HepG2 (cell line): Measurements from ENCODE around the gene MCC. TPM values are rescaled to one million over a fixed set of nuclear protein-coding genes. Genes with fewer than 3 reads are reported as not detected.

Source experiments
- CBX5 ChIP-seq: sonication (generic); formaldehyde crosslinking; IDR thresholded peaks from 2 replicates; pipeline ENCODE4 v1.4.0; 2020; ENCODE audit warnings: missing genetic modification reagents, borderline replicate concordance
- CEBPZ ChIP-seq: IDR thresholded peaks from 2 replicates; pipeline ENCODE4 v1.6.1; 2012; ENCODE audit warnings: low read length, improper control_type of control experiment
- CHD4 ChIP-seq: fragments of 200-600 bp; sonication (generic); IDR thresholded peaks from 2 replicates; pipeline ENCODE4 v1.7.0; 2017; ENCODE audit warnings: mild to moderate bottlenecking, low read length, borderline replicate concordance
- HNF4A ChIP-seq: sonication (generic); formaldehyde crosslinking; IDR thresholded peaks from 2 replicates; pipeline ENCODE4 v1.4.0; 2020; ENCODE audit warnings: missing genetic modification reagents
- KMT2B ChIP-seq: IDR thresholded peaks from 2 replicates; pipeline ENCODE4 v1.6.1; 2016; ENCODE audit warnings: missing genetic modification reagents, missing compliant biosample characterization
- MTERF4 ChIP-seq: sonication (generic); formaldehyde crosslinking; IDR thresholded peaks from 2 replicates; pipeline ENCODE4 v1.8.0; 2023; ENCODE audit warnings: mild to moderate bottlenecking, missing genetic modification reagents
- NR2F6 ChIP-seq, 2 experiments: IDR thresholded peaks; 2 replicates each; pipeline ENCODE4 v1.6.1; 2016; ENCODE audit warnings: antibody characterized with exemption in 1 of 2, mild to moderate bottlenecking in 1 of 2
- PAF1 ChIP-seq: IDR thresholded peaks from 2 replicates; pipeline ENCODE4 v1.6.1; 2016; ENCODE audit warnings: missing genetic modification reagents, missing compliant biosample characterization
- RCOR2 ChIP-seq: IDR thresholded peaks from 2 replicates; pipeline ENCODE4 v1.6.1; 2016; ENCODE audit warnings: missing biosample characterization, missing genetic modification reagents
- RXRA ChIP-seq: sonication (generic); formaldehyde crosslinking; IDR thresholded peaks from 2 replicates; pipeline ENCODE4 v1.5.1; 2020; ENCODE audit warnings: missing genetic modification reagents
- SUZ12 ChIP-seq: fragments of 150-350 bp; IDR thresholded peaks from 2 replicates; pipeline ENCODE4 v1.6.1; 2014; ENCODE audit warnings: low read depth, low read length
- TOE1 ChIP-seq: sonication (generic); formaldehyde crosslinking; IDR thresholded peaks from 2 replicates; pipeline ENCODE4 v1.4.0; 2020; ENCODE audit warnings: mild to moderate bottlenecking, missing genetic modification reagents
- ZNF121 ChIP-seq: sonication (generic); formaldehyde crosslinking; IDR thresholded peaks from 2 replicates; pipeline ENCODE4 v1.5.0; 2020; ENCODE audit warnings: mild to moderate bottlenecking, missing genetic modification reagents
- polyA plus RNA-seq, 8 experiments: library from polyadenylated mRNA; depleted of rRNA in 3 of 8; stranded (reverse) in 7 of 8; unstranded in 1 of 8; fragments of >200 nt; fragmentation: Illumina TruSeq in 4 of 8; extraction: Trizol in 4 of 8; gene quantifications; 2 replicates each; pipeline versions ENCODE4 v1.2.1 to v1.2.3, GENCODE V29; 2011 to 2016; ENCODE audit warnings: low read depth in 4 of 8, missing spikeins in 1 of 8, mixed read lengths in 1 of 8; ENCODE audit not compliant: insufficient read depth in 1 of 8
- total RNA-seq, 5 experiments: library from RNA; depleted of rRNA; stranded (reverse); fragments of >200 nt; fragmentation: Illumina TruSeq; extraction: Trizol; gene quantifications; 2 replicates each; pipeline ENCODE4 v1.2.3, GENCODE V29; 2016; ENCODE audit warnings: low read depth in 1 of 5
- TF ChIP-seq, protein P1 (sequence below): sonication (generic); formaldehyde crosslinking; IDR thresholded peaks from 2 replicates; pipeline ENCODE4 v1.8.0; 2022; ENCODE audit warnings: mild to moderate bottlenecking, missing genetic modification reagents, borderline replicate concordance

The MCC gene
- total and polyA plus RNA-seq, 2 of the 13 experiments (the other 11 are each of a cell fraction or from before 2014, with no cell fraction given), result 0.55 to 2.4 TPM

GRCh38 chr5:113002423-113002822 lies 485.8 kb downstream of the MCC start (continued):
- TF ChIP-seq, protein P1, sequence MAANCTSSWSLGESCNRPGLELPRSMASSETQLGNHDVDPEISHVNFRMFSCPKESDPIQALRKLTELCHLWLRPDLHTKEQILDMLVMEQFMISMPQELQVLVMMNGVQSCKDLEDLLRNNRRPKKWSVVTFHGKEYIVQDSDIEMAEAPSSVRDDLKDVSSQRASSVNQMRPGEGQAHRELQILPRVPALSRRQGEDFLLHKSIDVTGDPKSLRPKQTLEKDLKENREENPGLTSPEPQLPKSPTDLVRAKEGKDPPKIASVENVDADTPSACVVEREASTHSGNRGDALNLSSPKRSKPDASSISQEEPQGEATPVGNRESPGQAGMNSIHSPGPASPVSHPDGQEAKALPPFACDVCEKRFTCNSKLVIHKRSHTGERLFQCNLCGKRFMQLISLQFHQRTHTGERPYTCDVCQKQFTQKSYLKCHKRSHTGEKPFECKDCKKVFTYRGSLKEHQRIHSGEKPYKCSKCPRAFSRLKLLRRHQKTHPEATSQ (CRISPR knock-in tag), result no peak
- TF ChIP-seq RCOR2 (CRISPR knock-in tag) (no peak), RXRA (CRISPR knock-in tag) (no peak), SUZ12 (no peak), ZNF121 (CRISPR knock-in tag) (peak; percentile 97), KMT2B (no peak), CHD4 (no peak), CBX5 (CRISPR knock-in tag) (no peak), PAF1 (no peak), HNF4A (CRISPR knock-in tag) (peak; percentile 62), CEBPZ (no peak), TOE1 (CRISPR knock-in tag) (no peak), MTERF4 (CRISPR knock-in tag) (no peak), NR2F6 (IDR thresholded peaks at IDR 0.05) (peak; percentile 24; the same call in 1 of the 2 replicates), NR2F6 (CRISPR knock-in tag; IDR thresholded peaks at IDR 0.05) (peak; percentile 50; the same call in 1 of the 2 replicates)
